Activated CD4-positive, alpha-beta T cell treated with anti-CD3 and anti-CD28 coated beads, Interleukin-10, Interleukin-2, amounts not matched to agents 100 ng/mL and 50 ng/mL, durations not matched to agents 16 hours and 8 hours (primary cell): ENCODE measurements around the gene NFKBIB.

ENCODE experiments used
- DNase-seq: peaks from one replicate; pipeline ENCODE4 v3.0.0-alpha.2; 2020

NFKBIB gene

GRCh38 chr19:38905620-38906019 lies 5.9 kb downstream of the NFKBIB start:
- DNase-seq = no peak

DNA sequence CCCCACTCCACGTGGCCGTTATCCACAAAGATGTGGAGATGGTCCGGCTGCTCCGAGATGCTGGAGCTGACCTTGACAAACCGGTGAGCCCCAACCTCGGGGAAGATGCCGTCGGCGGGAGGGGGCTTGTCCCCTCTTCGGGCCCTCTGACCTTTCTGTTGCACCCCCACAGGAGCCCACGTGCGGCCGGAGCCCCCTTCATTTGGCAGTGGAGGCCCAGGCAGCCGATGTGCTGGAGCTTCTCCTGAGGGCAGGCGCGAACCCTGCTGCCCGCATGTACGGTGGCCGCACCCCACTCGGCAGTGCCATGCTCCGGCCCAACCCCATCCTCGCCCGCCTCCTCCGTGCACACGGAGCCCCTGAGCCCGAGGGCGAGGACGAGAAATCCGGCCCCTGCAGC lies 7.5 kb downstream of the NFKBIB start:
- no peak for DNase-seq

GRCh38 chr19:38907670-38908069 lies 7.9 kb downstream of the NFKBIB start:
- DNase-seq = no peak

- DNase-seq = no peak
Measured at GRCh38 chr19:38908911-38909310, 9.1 kb downstream of the NFKBIB start.

GRCh38 chr19:38910488-38910887 lies 10.7 kb downstream of the NFKBIB start:
- DNase-seq = no peak

DNA sequence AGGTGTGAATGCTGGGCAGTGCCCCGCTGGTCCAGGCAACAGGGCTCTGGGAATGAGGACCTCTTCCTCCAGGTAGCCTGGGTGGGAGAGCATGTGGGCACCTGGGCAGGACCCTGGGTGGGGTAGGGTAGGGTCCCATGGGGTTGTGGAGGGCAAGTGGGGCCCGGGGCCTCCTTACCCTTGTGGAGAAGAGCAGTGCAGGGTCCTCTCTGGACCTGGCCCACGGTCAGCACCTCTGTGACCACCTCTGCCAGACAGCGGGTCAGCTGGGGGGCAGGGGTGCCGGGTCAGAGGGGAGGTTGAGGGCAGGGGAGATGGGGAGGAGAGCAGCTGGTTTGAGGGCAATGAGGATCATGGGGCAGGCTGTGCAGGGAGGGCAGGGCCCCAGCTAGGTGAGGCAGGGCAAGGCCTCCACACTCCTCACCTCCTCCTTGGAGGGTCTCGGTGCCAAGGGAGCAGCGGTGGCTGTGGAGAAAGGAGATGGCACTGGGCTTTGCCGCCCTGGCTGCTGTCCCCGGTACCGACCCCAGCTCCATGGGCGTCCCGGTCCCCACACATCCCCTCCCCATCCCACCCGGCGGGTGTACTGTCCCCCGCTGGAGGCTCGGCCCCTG lies 11.7 kb downstream of the NFKBIB start:
- DNase-seq = no peak

GRCh38 chr19:38912600-38913514 lies 13.1 kb downstream of the NFKBIB start:
- no peak for DNase-seq

GRCh38 chr19:38913958-38914357 lies 14.2 kb downstream of the NFKBIB start:
- DNase-seq = no peak

DNA sequence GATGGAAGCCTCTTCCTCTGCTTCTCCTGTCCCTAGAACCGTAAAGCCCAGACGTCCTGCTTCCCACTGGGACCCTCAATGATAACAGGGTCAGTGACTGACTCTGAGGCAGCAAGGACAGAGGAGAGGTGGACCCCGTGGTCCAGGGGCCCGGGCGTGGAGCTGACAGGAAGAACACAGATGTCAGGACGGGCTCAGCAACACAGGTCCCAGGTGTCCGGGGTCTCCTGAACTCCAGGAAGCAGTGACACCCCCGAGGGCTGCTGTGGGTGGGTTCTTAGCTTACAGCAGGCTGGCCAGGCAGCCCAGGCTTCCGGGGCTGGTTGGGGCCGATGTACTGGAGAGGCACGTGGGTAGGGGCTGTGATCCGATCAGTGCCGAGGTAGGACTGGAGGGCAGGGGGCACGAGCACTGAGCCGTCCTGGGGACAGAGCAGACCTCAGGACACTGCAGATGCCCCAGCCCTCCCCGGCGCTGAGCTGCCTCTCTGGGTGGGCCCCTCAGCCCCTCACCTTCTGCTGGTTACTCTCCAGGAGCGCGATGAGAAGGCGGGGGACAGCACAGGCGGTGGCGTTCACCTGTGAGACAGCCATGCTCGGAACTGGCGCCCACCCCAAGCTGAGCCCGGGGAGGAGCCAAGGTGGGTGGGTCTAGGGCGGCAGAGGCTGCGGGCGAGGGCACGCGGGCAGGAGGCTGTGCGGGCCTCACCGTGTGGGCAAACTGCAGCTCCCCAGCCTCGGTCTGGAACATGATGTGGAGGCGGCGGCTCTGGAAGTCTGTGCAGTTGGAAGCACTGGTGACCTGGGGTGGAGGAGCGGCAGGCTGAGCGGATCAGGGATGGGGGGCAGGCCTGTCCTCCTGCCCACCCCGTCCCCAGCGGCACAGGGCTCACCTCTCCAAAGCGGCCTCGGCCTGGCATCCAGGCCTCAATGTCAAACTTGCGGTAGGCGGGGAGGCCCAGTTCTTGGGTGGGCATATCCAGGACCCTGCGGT lies 15.9 kb downstream of the NFKBIB start:
- DNase-seq = no peak

- DNase-seq = no peak
Measured at GRCh38 chr19:38917516-38917915, 17.7 kb downstream of the NFKBIB start.

- DNase-seq = no peak
Measured at GRCh38 chr19:38917921-38918491, 18.2 kb downstream of the NFKBIB start.

- no peak for DNase-seq
Measured at GRCh38 chr19:38918526-38918925, 18.8 kb downstream of the NFKBIB start.

DNA sequence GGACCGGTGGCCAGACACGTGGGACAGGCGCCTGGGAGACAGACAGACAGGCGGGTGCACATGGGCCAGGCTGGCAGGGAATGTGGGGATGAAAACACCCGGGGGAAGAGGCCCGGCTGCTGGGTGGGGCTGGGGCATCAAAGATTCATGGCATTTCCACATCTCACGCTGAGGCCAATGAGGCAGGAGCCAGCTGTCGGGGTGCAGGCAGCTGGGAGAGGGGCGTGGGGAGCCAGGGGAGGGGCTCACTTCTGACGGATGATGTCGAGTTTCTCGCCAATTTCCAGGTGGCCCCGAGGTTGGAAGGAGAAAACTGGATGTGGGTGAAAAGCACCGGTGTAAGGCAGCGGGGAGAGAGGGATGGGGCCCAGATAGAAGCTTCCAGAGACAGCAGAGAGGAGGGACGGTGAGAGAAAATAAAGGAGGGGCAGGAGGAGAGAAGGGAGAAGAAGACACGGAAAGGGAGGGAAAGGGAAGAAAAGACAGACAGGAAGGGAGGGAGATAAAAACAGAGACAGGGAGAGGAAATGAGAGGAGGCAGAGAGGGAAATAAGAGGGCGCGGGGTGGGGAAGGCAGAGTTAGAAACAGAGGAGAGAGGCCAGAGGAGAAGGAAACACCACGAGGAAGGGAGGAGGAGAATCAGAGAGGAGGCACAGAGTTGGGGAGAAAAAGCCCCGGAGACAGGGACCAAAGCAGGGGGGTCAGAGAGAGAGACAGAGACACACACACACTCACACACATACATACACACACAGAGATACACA lies 20.2 kb downstream of the NFKBIB start:
- no peak for DNase-seq

DNA sequence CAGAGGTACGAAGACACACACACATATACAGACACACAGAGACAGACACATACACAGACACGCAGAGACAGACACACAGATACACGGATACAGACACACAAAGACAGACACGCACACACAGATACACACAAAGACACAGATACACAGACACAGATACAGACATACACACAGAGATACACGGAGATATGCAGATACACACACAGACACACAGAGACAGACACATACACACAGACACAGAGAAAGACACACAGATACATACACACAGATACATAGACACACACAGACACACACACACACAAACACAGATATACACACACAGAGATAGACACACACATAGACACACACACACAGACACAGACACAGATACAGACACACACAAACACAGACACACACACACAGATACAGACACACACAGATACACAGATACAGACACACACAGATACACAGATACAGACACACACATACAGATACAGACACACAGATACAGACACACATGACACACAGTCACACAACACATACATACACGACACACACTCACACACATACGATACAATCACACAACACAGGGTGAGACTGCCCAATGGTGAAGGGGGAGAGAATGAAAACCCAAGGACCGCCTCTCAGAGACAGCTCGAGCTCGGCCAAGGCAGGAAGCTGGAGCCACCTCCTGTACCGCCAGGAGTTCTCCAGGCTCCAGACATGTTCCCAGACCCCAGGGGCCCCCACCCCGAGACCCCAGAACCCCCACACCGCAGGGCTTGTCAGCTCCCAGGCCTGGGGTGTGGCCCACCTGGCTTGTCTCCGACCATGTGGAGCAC lies 21.0 kb downstream of the NFKBIB start:
- DNase-seq = no peak

- no peak for DNase-seq
Measured at GRCh38 chr19:38921420-38922274, 21.9 kb downstream of the NFKBIB start.

GRCh38 chr19:38922482-38922881 lies 22.7 kb downstream of the NFKBIB start:
- no peak for DNase-seq

DNA sequence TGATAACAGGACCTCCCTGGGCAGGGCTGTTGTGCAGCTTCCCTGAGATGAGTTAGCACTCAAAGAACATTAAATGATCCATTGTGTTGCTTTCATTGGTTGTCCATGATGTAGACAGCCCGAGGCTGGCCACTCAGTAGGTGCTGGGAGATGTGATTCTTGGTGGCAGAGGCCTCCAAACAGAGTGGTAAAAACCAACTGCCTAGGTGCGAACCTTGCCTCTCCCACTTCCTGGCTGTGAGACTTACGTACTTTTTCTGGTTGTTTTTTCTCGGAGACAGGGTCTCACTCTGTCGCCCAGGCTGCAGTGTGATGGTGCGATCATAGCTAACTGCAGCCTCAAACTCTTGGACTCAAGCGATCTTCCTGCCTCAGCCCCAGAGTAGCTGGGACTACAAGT lies 24.6 kb downstream of the NFKBIB start:
- DNase-seq = no peak

- no peak for DNase-seq
Measured at GRCh38 chr19:38928391-38929001, 28.7 kb downstream of the NFKBIB start.

DNA sequence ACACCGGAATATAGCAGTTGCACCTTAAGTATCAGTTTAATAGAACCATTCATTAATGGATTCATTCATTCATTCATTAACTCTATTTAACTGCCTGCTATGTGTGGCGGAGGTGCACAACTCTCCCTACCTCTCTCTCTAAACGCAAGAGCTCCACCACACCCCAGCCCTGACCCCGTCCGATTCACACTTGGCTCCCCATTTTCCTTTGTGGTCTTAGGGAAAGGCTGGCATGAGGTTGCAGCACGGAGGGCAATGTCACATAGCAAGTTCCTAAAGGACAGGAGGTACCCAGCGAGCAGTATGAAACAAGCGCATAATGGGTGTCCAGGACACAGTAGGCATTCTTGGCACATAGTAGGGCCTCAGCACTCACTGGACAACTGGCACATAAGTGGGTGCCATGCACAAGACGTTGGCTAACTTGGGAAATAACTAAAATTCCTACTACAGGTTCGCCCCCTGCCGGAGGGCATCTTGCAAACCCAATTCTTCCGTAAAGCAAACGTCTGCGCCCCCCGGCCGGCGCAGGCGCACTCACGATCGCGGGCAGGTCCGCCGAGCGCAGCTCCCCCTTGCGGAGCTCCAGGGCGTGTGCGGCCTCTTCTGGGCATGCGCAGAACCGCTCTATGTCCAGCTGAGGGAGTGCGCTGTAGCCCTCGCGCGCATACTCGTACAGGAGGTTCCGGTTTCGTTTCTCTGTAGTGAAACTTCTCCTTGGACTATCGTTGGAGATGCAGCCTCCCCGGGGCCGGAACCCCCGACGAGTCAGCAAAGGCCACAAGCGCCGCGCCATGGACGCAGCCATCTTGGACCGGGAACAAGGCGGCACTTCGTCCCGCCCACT lies 30.4 kb downstream of the NFKBIB start, which contains the start of gene SARS2:
TSS of gene SARS2 (minus strand) at position 835 of the 847 bp plus-strand sequence. CDS start at position 808, 27 bp downstream.
- DNase-seq = peak; percentile 95
